SIG-M5 treated with dmso at 0.1 percent for 504 hours (cell line): Measurements from ENCODE around the gene CFAP58.

Experiments
- DNase-seq: peaks from one replicate; lab custom pipeline; 2025; ENCODE audit not compliant: unreplicated experiment; lab: John Stamatoyannopoulos, UW

Gene CFAP58

GRCh38 chr10:104334965-104335650 is 18.5 kb upstream of the CFAP58 start:
- no peak for DNase-seq

DNA sequence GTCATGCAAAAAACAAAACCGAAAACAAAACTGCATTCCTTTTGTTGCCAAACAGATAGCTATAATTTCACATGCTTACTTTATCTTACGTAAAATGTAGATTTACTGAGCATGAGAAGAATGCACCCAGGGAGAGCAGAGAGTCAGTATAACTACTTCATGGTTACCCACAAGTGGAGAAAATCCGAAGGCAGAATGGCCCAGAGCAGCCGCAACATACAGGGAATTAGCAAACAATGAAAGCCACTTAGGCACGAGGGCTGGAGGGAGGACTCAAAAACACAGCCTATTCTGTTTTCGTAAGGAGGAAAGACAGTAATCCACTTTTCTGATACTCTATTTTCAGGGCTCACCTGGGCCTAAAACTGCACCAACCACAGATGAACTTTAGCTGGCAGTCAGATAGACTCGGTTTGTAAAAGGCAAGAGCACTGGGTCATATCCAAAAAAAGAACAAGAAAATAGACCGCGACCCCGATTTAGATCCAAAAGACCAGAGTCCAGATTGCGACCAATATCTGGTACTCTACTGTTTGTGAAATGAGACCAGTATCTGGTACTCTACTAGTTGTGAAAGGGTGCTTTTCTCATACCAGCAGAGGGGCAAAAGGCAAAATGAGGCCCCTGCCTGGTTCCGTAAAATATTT is 16.7 kb upstream of the CFAP58 start:
- DNase-seq, result peak; percentile 72

DNA sequence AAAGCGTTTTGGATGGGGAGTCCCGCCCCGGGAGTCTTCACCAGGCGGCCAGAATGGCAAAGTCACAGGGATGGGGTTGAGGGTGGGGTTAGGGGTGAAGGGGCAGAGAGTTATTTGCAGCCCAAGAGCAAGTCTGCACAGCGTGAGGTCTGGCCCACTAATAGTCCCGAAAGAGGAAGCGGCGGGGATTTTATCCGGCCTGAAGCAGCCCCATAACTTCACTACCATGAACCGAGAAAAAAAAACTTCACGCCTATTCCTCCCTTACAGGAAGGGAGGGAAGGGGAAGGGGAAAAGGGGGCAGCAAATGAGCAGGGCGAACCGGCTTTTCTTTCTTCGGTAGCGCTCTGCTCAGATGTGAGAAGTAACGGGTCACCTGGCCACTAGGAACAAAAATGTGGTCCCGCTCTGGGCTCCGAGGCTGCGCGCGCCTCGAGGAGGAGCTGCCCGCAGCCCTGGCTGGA is 16.1 kb upstream of the CFAP58 start:
- peak; percentile 73 for DNase-seq

- peak; percentile 83 for DNase-seq
Measured at GRCh38 chr10:104337985-104338735, 15.5 kb upstream of the CFAP58 start, which contains the start of gene ITPRIP. ITPRIP (minus strand) TSS chr10:104338465; CDS start chr10:104316051, 22,414 bp downstream.

DNA sequence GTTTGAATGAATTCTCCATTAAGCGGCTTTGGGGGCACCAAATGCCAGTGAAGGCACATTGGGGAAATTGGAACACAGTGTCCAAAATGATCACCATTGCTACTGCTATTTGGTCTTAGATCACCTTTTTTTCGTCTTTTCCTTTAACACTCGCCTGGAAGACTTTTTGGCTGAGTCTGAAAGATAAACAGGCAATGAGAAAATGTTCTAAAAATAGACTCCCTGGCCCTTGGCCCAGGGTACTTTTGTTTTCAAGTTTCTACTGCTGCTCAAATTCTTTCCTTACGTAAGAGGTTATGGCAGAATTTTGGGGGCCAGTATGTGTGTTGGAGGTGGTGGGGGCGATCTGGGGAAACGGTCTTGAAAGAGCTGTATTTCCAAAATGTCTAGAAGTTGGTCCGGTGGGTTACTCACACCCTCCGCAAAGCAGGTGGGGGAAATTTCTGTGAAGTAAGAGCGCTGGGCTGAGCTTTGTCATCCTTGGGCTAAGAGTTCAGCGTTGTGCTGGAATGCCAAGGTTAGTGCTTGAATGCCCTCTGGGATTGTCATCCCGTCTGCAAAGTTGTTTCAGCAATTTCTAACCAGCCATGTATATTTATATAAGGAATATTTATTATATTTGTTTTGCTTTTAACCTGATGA is 14.0 kb upstream of the CFAP58 start:
- DNase-seq, result peak; percentile 17

GRCh38 chr10:104340111-104340526 is 13.5 kb upstream of the CFAP58 start:
- DNase-seq, result no peak

GRCh38 chr10:104340641-104341040 is 13.0 kb upstream of the CFAP58 start:
- no peak for DNase-seq

GRCh38 chr10:104342941-104343411 is 10.7 kb upstream of the CFAP58 start:
- DNase-seq, result no peak

DNA sequence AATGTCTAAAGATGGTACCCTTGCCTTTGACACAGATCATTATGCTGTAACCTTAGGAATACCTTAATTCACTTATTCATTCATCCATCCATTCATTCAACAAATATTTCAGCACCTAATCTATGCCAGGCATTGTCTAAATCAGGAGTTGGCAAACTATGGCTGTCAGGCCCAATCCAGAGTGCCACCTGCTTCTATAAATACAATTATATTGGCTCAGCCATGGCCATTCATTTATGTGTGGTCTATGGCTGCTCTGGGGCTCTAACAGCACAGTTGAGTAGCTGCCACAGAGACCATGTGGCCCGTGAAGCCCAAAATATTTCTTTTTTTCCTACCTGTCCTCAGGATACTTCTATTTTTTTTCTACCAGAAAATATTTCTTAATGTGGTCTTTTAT is 9.4 kb upstream of the CFAP58 start:
- no peak for DNase-seq

- DNase-seq, result no peak
Measured at GRCh38 chr10:104345515-104345914, 8.1 kb upstream of the CFAP58 start.

DNA sequence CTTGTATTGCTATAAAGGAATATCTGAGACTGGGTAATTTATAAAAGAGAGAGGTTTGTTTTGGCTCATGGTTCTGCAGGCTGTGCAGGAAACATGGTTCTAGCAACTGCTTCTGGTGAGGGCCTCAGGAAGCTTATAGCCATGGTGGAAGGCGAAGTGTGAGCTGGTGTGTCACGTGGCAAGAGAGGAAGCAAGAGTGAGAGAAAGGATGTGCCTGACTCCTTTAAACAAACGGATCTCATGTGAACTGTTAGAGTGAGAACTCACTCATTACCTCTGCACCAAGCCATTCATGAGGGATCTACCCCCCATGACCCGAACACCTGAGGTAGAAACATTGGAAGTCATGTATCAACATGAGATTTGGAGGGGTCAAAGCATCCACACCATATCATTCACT is 7.7 kb upstream of the CFAP58 start:
- DNase-seq, result no peak

- DNase-seq, result peak; percentile 27
Measured at GRCh38 chr10:104347295-104348045, 6.2 kb upstream of the CFAP58 start.

DNA sequence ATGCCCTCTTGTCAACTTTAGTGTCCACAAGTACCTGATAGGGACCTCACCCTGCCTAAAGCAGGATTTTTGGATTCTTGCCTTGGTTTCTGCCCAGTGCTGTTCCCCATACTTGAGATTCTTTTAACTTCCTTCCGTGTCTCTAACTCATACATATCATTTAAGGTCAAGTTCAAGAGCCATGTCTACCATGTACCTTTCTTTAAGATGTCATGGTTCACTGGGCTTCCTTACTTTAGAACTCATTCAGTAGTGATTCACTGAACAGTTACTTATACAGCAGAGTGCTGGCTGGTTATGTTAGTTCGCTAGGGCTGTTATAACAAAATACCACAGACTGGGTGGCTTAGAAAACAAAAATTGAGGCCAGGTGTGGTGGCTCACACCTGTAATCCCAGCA is 5.0 kb upstream of the CFAP58 start:
- no peak for DNase-seq

- DNase-seq, result peak; percentile 91
Measured at GRCh38 chr10:104349623-104350126, 4.0 kb upstream of the CFAP58 start.

DNA sequence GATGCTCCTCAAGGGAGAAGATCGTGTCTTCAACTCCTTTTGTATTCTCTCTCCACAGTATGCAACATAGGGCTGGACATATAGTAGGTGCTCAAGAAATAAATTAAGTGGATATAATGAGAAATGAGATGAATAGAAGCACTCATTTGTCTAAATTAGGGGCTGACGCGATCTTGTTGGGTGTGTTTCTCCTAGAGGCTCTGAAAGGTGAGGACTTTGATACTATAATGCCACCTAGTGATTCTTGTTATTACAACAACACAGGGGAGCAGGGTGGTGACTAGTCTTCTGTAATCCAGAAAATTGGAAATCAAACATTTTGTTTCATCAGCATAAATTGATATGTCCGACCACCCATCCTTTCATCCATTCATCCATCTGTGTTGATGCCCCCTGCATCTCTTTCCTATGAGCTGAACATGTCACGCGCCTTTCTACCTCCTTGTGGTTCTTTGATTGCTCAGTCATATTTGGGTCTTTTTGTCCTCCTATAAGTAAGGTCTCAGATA is 3.5 kb upstream of the CFAP58 start:
- DNase-seq, result peak; percentile 62

- DNase-seq, result peak; percentile 92
Measured at GRCh38 chr10:104351061-104351702, 2.5 kb upstream of the CFAP58 start.

- DNase-seq, result peak; percentile 19
Measured at GRCh38 chr10:104351919-104352318, 1.7 kb upstream of the CFAP58 start.

GRCh38 chr10:104359811-104360210 is 6.2 kb downstream of the CFAP58 start:
- no peak for DNase-seq

DNA sequence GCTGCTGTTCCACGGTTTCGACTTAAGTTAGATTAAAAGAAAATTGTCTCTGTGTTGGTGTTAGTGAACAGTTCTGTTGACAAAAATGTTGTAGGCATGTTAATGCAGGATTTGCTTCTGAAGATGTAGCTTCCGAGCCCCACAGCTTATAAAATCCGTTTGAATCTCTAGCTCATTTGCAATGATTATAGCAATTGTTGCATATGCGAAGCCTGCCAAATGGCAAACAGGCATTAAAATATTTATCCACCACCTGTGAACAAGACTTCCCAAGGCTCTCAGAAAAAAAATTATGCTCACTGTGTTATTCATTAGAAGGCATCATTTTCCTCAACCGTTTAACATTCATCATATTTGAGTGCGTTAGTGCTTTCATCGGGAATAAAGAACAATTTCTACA is 14.3 kb downstream of the CFAP58 start:
- no peak for DNase-seq

DNA sequence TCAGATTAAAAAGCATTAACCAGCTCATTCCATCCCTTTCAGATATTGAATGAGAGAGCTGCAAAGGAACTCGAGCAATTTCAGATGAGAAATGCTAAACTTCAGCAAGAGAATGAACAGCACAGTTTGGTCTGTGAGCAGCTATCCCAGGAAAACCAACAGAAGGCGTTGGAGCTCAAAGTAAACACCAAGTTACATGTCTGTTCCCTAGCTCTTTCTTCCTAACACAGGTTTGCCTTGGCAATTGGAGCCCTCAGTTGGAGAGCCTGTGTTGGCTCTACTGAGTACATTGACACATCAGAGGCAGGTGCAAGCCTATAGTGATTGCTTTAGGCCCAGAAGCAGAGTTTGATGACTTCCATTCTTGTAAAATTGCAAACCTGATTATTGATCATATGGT is 14.7 kb downstream of the CFAP58 start:
- DNase-seq, result no peak
